Measurements from ENCODE around the gene FBXO7.

The FBXO7 gene

GRCh38 chr22:32490279-32490678 lies 15.7 kb downstream of the FBXO7 start:
- DNase-seq (ENCODE audit: low read depth), result no peak

GRCh38 chr22:32492111-32492510 lies 17.5 kb downstream of the FBXO7 start:
- DNase-seq (ENCODE audit: low read depth), result no peak

- DNase-seq (ENCODE audit: low read depth), result no peak
These were observed 18.9 kb downstream of the FBXO7 start for GRCh38 chr22:32493551-32493950.

DNA sequence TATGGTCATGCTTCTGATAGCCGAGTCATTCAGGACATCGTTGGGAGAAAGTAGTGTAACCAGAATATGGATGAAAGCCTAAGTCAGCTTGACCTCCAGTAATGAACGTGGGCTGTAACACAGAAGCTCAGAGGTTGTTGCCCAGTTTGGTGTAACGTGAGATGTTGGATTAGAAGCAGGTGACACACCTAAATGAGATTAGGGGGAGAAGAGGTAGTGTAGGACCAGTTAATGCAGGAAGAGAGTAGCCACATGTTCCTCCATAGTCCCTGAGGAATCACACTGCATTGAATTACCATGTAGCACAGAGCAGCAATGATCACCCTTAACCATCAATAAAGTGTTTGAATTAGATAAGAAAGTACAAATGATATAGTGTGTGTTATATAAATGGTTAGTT lies 20.4 kb downstream of the FBXO7 start:
- no peak for DNase-seq (ENCODE audit: low read depth)

- DNase-seq (ENCODE audit: low read depth), result no peak
These were observed 25.1 kb downstream of the FBXO7 start for GRCh38 chr22:32499666-32500065.

DNA sequence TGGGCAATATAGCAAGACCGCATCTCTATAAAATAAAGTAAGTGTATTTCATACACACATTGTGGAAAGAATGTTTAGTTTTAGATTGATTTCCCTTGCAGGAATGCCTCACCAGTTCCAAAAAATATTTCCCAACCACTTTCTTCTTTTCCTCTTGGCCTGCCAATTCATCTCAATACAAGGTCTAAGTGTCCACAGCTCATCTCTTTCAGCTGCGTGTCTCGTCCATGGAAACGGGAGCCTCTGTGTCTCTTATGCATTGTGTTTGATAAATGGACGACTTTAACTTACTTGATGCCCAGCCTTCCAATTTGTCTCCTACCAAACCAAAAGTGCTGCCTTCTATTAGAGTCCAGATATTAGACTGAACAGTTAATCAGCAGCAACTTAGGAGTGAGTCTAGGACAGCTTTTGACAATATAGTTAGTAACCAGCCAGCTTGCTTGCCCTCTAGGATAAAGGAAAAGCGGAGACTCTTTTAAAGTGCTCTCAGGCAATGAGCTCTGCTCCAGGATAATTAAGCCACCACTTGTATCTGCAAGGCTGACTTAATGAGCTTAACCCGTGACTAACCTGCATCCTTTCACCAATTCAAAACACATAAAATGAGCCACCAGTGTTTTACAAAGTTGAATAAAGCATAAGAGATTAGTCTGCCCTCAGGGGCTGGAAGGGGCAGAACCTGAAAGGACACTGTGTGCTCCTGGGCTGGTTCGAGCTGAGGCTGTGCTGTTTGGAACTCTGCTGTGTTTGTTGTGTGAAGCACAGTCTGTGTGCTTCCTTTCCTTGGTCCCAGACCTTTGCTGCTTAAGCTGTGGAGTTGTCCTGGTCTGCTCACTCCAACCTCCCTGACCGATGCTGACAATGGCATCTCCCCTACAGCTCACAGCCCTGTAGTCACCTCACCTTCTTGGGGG lies 27.5 kb downstream of the FBXO7 start:
- DNase-seq (ENCODE audit: low read depth), result no peak

DNA sequence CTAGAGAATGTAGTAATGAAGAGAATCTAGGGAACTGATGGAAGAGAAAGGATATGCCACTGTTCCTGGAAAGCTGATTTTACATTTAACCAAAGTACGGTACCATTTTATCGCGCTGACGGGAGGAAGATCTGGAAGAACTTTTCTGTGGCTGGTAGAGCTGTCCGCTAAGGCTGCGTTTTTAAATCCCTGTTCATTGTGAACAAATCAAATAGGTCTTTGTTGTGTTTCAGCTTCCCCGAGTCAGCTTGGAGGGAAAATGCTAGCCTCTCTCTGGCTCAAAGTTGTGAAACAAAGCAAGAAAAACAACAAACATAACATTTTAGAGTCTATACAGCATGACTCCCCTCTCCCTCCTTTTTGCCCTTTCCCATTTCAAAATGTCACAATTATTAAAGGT lies 34.4 kb downstream of the FBXO7 start:
- no peak for DNase-seq (ENCODE audit: low read depth)

- DNase-seq (ENCODE audit: low read depth), result no peak
These were observed 36.7 kb downstream of the FBXO7 start for GRCh38 chr22:32511274-32511673.

DNA sequence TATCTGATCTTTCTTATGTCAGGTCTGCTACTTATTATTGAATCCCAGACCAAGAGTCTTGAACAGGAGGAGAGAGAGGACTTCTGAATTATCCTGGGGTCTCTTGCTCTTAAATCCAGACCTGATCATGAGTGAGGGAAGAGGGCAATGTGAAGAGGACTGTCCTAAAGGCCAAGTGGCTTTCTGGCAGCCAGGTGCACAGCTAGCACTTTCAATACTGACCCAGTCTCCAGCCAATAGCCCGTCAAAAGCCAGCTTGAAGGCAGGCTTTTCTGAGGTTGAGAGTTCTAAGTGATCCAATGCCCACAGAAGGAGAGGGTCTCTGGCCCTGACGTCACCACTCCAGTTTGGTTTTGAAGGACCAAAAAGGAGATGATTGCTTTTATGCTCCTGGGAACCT lies 37.2 kb downstream of the FBXO7 start:
- no peak for DNase-seq (ENCODE audit: low read depth)

- no peak for DNase-seq (ENCODE audit: low read depth)
These were observed 37.8 kb downstream of the FBXO7 start for GRCh38 chr22:32512267-32512982.

DNA sequence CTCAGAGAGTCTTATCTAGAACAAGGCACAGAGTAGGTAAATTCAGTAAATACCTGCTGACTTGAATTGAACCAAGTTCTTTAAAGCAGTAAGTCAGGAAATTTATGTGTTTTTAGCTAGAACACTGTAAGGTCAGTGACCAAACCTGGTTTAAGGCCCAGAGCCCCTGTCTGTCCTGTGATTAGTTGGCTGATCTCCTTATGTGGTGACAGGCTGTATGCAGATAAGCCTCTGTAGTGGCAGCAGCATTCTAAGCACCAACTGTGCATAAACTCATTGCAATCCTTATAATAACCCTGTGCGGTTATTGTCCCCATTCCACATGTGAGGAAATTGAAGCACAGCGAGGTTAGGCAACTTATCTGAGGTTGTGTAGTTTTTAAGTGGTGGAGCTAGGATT lies 40.5 kb downstream of the FBXO7 start:
- DNase-seq (ENCODE audit: low read depth), result no peak

DNA sequence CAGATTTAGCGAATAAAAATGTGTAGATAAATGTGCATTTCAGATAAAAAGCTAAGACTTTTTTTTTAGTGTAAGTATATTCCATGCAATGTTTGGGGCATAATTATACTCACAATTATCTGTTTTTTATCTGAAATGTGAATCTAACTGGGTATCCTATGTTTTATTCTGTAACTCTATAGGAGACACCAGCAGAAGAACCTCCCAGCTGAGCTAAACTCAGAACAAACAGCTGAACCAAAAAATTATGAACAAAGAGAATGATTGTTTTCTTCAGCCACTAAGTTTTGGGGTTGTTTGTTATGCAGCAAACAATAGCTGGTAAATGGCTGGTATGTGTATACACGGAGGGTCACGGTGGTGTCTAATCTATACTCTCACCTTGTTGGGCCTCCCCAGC lies 42.9 kb downstream of the FBXO7 start:
- DNase-seq (ENCODE audit: low read depth), result no peak

GRCh38 chr22:32517921-32518320 lies 43.3 kb downstream of the FBXO7 start:
- no peak for DNase-seq (ENCODE audit: low read depth)

- DNase-seq (ENCODE audit: low read depth), result no peak
These were observed 43.8 kb downstream of the FBXO7 start for GRCh38 chr22:32518381-32518780.

- DNase-seq (ENCODE audit: low read depth), result no peak
These were observed 44.2 kb downstream of the FBXO7 start for GRCh38 chr22:32518848-32519247.

- no peak for DNase-seq (ENCODE audit: low read depth)
These were observed 46.0 kb downstream of the FBXO7 start for GRCh38 chr22:32520612-32521011.

- DNase-seq (ENCODE audit: low read depth), result no peak
These were observed 47.6 kb downstream of the FBXO7 start for GRCh38 chr22:32522237-32522636.

DNA sequence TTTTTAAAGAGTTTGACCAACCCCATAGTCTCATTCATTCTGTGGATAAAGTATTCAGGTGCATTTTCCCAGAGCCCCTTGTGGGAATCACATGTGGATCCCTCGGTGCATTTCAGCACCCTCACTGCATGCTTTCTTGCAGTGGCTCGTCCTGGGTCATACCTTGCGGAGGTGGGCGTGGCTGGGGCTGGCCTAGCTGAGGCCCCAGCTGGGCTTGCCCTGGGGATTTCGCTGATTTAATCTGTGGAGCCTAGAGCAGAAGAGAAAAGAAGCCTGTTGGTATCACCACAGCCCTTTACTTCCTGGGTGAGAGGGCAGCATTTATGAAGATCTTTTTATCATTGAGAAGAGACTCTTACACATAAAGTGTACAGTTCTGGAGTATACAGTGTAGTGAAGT lies 53.1 kb downstream of the FBXO7 start:
- no peak for DNase-seq (ENCODE audit: low read depth)

DNA sequence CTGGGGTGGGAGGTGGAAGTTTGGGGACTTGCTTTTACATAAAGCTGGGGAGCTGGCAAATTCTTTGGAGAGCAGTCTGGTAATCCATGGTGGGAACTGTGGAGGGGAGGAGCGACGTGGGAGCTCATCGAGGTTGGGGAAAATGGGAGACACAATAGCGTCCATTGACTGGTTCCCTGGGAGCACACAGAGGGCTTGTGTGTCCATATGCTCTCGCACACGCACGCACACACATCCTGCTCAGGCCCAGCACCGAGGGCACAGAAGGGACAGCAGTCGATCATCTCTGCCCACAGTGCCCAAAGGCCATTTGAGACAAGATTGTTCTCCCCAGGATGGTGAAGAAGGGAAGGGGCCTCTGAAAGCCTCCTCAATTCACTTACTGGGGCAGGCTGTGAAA lies 53.7 kb downstream of the FBXO7 start:
- DNase-seq (ENCODE audit: low read depth), result no peak

DNA sequence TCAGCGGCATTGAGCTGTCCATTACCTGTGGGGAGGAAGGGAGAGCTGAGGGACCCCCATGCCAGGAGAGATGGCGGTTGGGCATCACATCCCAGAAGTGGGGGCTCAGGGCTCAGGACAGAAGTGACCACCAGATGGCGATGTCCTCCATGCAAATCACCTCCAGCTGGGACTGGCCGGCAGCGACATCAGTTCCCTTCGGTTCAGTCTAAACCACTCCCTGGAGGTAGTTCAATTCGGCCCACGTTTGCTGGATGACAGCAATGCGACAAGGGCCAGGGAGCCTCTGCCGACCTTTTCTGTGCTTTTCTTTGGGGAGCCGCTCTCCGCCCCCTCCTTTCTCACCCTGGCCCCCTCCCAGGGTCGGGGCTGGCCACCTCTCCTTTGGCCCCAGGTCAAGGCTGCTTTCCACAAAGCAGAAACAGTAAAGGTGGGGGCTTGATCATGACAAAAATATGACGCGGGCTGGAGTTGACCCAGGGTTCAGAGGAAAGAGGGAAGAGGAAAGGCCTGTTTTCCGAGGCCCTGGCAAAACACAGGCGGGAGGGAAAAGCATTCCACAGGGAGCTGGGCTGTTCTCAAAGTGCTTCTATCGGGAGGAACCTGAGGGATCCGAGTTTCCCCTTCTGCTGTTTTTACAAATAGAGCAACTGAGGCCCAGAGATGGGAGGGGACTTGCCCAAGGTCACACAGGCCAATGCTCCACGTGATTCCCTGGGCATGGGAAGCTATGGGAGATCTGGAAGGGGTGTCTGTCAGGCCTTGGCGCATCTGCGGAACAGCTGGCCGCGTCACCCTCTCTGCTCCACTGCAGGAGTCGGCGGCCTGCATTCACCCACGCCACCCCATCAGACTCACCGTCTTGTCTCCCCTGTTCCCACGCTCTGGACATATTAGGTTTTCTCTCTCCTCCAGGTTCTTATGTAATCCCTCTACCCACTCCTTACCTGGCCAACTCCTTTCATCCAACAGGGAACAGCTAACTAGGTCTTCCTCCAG lies 54.7 kb downstream of the FBXO7 start:
- peak; percentile 69 for DNase-seq (ENCODE audit: low read depth)

DNA sequence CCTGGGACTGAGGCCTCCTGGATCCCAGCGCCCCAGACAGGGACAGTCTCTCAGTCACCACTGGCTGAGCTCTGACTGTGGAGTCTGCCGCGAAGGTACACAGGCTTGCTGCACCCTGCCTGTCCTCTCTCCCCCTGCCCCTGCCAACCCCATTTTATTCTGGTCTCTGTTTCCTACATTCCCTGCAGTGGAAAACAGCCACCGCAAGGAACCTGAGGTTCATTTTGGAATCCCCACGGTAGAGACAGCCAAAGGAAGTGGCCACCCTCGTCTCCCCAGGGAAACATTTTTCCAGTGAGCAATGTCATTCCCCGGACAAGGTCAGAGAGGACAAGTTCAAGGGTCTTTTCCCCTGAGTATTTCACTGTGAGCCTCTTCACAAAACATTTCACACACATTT lies 56.6 kb downstream of the FBXO7 start:
- DNase-seq (ENCODE audit: low read depth), result no peak

Data from CMK (cell line).